ENCODE measurements around the gene USF2. TPM values are rescaled to one million over a fixed set of nuclear protein-coding genes. Genes with fewer than 3 reads are reported as not detected.

The USF2 gene
- total and polyA plus RNA-seq, 7 experiments from 2014 or later, result 6.8 to 256 (median 218) TPM

DNA sequence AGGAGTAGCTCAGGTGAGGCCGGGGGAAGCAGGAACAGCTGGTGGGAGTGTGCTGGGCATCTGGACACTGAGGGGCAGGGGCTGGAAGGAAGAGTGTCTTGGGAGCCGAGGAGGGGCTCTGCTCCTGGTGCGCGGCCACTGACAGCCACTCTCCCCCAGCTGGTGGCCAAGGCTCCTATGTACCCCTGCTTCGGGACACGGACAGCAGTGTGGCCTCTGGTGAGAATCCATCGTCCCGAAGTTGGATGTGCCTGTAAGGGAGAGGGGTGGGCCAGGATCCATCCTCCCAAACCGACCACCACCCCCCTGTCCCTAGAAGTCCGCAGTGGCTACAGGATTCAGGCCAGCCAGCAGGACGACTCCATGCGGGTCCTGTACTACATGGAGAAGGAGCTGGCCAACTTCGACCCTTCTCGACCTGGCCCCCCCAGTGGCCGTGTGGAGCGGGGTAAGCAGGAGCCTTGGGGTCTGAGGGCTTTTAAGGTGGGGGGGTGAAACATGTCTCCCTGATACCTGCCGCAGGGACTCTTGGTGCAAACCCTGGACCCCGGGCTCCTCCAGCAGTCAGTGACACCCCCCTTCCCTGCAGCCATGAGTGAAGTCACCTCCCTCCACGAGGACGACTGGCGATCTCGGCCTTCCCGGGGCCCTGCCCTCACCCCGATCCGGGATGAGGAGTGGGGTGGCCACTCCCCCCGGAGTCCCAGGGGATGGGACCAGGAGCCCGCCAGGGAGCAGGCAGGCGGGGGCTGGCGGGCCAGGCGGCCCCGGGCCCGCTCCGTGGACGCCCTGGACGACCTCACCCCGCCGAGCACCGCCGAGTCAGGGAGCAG is 2.0 kb upstream of the USF2 start:
- H3K4me1 ChIP-seq (ENCODE audit: control insufficient read depth in 2 of 2, insufficient read depth in 2 of 2, low read length in 2 of 2), result peaks cover 6 to 17% of the 10 kb centered on the region in 2 donors
- ChIA-PET POLR2A (interaction anchor here (0.8 to 7.3 kb wide), 9 partner anchors 11 to 123 kb away, joined by 3 to 40 read pairs (median 6); partner anchors contain the start of gene FXYD7), CTCF (interaction anchor here (0.8 to 1.5 kb wide), 4 partner anchors 10 to 151 kb away, joined by 3 to 5 read pairs (median 3); partner anchors contain the start of gene FXYD3)
- H3K9me3 ChIP-seq (ENCODE audit: control insufficient read depth in 2 of 3, low read length in 3 of 3), result no peaks in the 10 kb centered on the region
- Mint-ChIP-seq H3K36me3 (peaks cover 0 to 20% (median 5%) of the 10 kb centered on the region in 5 donors), H3K27me3 (no peaks in the 10 kb centered on the region), H3K4me1 (peaks cover 7 to 36% (median 33%) of the 10 kb centered on the region in 7 donors), H3K27ac (peak overlapping the region; percentile 81 to 98 (median 95)), H3K4me3 (peak overlapping the region; percentile 85 to 98 (median 94)), H3K9me3 (no peaks in the 10 kb centered on the region)
- H3K4me3 ChIP-seq (ENCODE audit: low read length), result peak overlapping the region; percentile 65
- ATAC-seq (no peak), DNase-seq (peak in 1 of 9 donors; percentile 16)
- peak overlapping the region; percentile 94 for H3K27ac ChIP-seq (ENCODE audit: low read depth, low read length)
- no peaks in the 10 kb centered on the region for H3K27me3 ChIP-seq (ENCODE audit: control insufficient read depth in 2 of 2, insufficient read depth in 2 of 2, low read length in 2 of 2)
- peaks cover 9 to 16% (median 9%) of the 10 kb centered on the region in 3 experiments for H3K36me3 ChIP-seq (ENCODE audit: control insufficient read depth in 2 of 3, insufficient read depth in 3 of 3, low read length in 3 of 3)
- intact Hi-C loops (cut with micrococcal nuclease), result loop anchor here (5.0 to 10.0 kb wide), 4 partner anchors 74 to 476 kb away; partner anchors contain the start of genes COX6B1 (in 1 of the 2), ETV2 (in 1 of the 2) and IGFLR1 (in 1 of the 2)

DNA sequence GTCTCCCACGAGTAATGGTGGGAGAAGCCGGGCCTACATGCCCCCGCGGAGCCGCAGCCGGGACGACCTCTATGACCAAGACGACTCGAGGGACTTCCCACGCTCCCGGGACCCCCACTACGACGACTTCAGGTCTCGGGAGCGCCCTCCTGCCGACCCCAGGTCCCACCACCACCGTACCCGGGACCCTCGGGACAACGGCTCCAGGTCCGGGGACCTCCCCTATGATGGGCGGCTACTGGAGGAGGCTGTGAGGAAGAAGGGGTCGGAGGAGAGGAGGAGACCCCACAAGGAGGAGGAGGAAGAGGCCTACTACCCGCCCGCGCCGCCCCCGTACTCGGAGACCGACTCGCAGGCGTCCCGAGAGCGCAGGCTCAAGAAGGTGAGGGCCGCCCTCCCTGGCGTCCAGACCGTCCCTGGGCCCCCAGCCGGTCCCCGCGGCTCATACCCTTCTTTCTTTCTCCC is 1.4 kb upstream of the USF2 start:
- Histone ChIP-seq H3K36me3 (ENCODE audit: control insufficient read depth in 2 of 3, insufficient read depth in 3 of 3, low read length in 3 of 3) (peaks cover 9 to 22% (median 10%) of the 10 kb centered on the region in 3 experiments), H3K27ac (ENCODE audit: low read depth, low read length) (peak overlapping the region; percentile 94), H3K9me3 (ENCODE audit: control insufficient read depth in 2 of 3, low read length in 3 of 3) (no peaks in the 10 kb centered on the region), H3K4me3 (ENCODE audit: low read length) (peak overlapping the region; percentile 65), H3K27me3 (ENCODE audit: control insufficient read depth in 2 of 2, insufficient read depth in 2 of 2, low read length in 2 of 2) (no peaks in the 10 kb centered on the region), H3K4me1 (ENCODE audit: control insufficient read depth in 2 of 2, insufficient read depth in 2 of 2, low read length in 2 of 2) (peaks cover 6 to 17% of the 10 kb centered on the region in 2 donors)
- Mint-ChIP-seq H3K27ac (peak overlapping the region; percentile 92 to 98 (median 96)), H3K4me3 (peak overlapping the region; percentile 85 to 98 (median 94)), H3K4me1 (peaks cover 14 to 43% (median 38%) of the 10 kb centered on the region in 7 donors), H3K9me3 (no peaks in the 10 kb centered on the region), H3K36me3 (peaks cover 0 to 26% (median 9%) of the 10 kb centered on the region in 5 donors), H3K27me3 (no peaks in the 10 kb centered on the region)
- CTCF ChIA-PET, result interaction anchor here (0.7 to 0.9 kb wide), 2 partner anchors 56 to 125 kb away, joined by 3 read pairs; no protein-coding TSS in a partner anchor
- peak in 3 of 9 donors; percentile 30 to 66 (median 38) for DNase-seq
- POLR2A ChIA-PET, result interaction anchor here (0.6 to 7.3 kb wide), 12 partner anchors 11 to 1091 kb away, joined by 3 to 40 read pairs (median 4); partner anchors contain the start of gene FXYD7
- ATAC-seq, result peak; percentile 8
- intact Hi-C loops (cut with micrococcal nuclease), result loop anchor here (5.0 to 10.0 kb wide), 4 partner anchors 75 to 475 kb away; partner anchors contain the start of genes COX6B1 (in 1 of the 2), ETV2 (in 1 of the 2) and IGFLR1 (in 1 of the 2)

DNA sequence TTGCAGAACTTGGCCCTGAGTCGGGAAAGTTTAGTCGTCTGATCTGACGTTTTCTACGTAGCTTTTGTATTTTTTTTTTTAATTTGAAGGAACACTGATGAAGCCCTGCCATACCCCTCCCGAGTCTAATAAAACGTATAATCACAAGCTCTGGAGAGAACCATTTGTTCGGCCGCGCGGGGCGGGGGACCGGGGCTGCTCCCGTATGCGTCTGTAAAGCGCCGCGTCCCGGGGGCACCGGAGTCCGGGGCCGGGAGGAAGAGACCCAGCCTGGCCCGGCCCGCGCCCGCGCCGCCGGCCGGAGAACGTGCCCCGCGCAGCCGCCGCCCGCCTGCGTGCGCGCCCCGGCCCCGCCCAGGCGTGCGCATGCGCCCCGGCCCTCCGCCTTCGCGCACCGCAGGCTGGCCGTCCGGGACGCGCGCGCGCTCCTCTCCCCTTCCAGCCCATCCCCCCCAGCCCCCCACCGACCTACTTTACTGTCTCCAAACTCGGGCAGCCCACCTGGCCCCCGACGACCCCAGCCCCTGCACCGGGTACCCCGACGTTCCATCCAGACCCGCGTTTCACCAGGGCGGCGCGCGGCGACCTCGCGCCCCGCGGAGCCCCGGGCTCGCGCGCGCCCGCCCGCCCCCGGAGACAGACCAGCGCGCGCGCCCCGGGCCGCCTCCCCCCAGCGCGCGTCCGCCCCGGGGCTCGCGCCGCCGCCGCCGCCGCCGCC is 785 bp upstream of the USF2 start:
- Mint-ChIP-seq H3K9me3 (no peaks in the 10 kb centered on the region), H3K4me1 (peaks cover 15 to 45% (median 39%) of the 10 kb centered on the region in 7 donors), H3K36me3 (peaks cover 0 to 26% (median 11%) of the 10 kb centered on the region in 5 donors), H3K27me3 (no peaks in the 10 kb centered on the region), H3K27ac (peak overlapping the region; percentile 92 to 98 (median 96)), H3K4me3 (peak overlapping the region; percentile 85 to 98 (median 94))
- peaks cover 6 to 17% of the 10 kb centered on the region in 2 donors for H3K4me1 ChIP-seq (ENCODE audit: control insufficient read depth in 2 of 2, insufficient read depth in 2 of 2, low read length in 2 of 2)
- no peaks in the 10 kb centered on the region for H3K9me3 ChIP-seq (ENCODE audit: control insufficient read depth in 2 of 3, low read length in 3 of 3)
- ChIA-PET CTCF (interaction anchor here (0.7 to 0.9 kb wide), 2 partner anchors 56 to 126 kb away, joined by 3 read pairs; no protein-coding TSS in a partner anchor), POLR2A (interaction anchor here (0.6 to 7.3 kb wide), 9 partner anchors 12 to 1092 kb away, joined by 3 to 40 read pairs (median 4); partner anchors contain the start of gene FXYD7)
- ATAC-seq, result peak; percentile 77
- H3K4me3 ChIP-seq (ENCODE audit: low read length), result peak overlapping the region; percentile 65
- intact Hi-C loops (cut with micrococcal nuclease), result loop anchor here (1.0 to 10.0 kb wide), 12 partner anchors 20 to 474 kb away; partner anchors contain the start of genes FFAR1 (in 2 of the 2), COX6B1 (in 1 of the 2), ETV2 (in 1 of the 2) and FXYD5 (in 1 of the 2)
- no peaks in the 10 kb centered on the region for H3K27me3 ChIP-seq (ENCODE audit: control insufficient read depth in 2 of 2, insufficient read depth in 2 of 2, low read length in 2 of 2)
- H3K36me3 ChIP-seq (ENCODE audit: control insufficient read depth in 2 of 3, insufficient read depth in 3 of 3, low read length in 3 of 3), result peaks cover 9 to 28% (median 10%) of the 10 kb centered on the region in 3 experiments
- peak overlapping the region; percentile 94 for H3K27ac ChIP-seq (ENCODE audit: low read depth, low read length)
- peak; percentile 66 to 88 (median 84) for DNase-seq

DNA sequence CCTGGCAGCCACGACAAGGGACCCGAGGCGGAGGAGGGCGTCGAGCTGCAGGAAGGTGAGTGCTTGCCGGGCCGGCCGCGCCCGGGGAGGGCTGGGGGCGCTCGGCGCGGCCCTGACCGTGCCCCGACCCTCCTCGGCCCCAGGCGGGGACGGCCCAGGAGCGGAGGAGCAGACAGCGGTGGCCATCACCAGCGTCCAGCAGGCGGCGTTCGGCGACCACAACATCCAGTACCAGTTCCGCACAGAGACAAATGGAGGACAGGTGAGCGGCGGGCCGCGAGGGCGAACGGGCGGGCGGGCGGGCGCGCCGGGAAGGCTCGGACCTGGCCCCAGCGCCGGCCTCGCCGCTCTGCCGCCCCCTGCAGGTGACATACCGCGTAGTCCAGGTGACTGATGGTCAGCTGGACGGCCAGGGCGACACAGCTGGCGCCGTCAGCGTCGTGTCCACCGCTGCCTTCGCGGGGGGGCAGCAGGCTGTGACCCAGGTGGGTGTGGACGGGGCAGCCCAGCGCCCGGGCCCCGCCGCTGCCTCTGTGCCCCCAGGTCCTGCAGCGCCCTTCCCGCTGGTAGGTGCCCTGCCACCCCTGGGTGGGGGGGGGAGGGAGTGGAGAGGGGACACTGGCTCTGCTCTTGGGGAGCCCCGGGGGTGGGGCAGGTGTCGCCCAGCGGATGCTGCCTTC is 816 bp downstream of the USF2 start:
- Mint-ChIP-seq H3K27me3 (no peaks in the 10 kb centered on the region), H3K4me3 (peak overlapping the region; percentile 64 to 93 (median 75)), H3K27ac (peak overlapping the region; percentile 40 to 90 (median 74)), H3K9me3 (no peaks in the 10 kb centered on the region), H3K4me1 (peaks cover 28 to 54% (median 45%) of the 10 kb centered on the region in 7 donors), H3K36me3 (peaks cover 0 to 29% (median 20%) of the 10 kb centered on the region in 5 donors)
- no peaks in the 10 kb centered on the region for H3K27me3 ChIP-seq (ENCODE audit: control insufficient read depth in 2 of 2, insufficient read depth in 2 of 2, low read length in 2 of 2)
- H3K4me1 ChIP-seq (ENCODE audit: control insufficient read depth in 2 of 2, insufficient read depth in 2 of 2, low read length in 2 of 2), result peaks cover 6 to 17% of the 10 kb centered on the region in 2 donors
- POLR2A ChIA-PET, result interaction anchor here (0.7 to 7.3 kb wide), 9 partner anchors 12 to 126 kb away, joined by 3 to 40 read pairs (median 4); partner anchors contain the start of genes FXYD7 and HAMP
- H3K9me3 ChIP-seq (ENCODE audit: control insufficient read depth in 2 of 3, low read length in 3 of 3), result no peaks in the 10 kb centered on the region
- peak overlapping the region; percentile 44 for H3K4me3 ChIP-seq (ENCODE audit: low read length)
- peak; percentile 50 to 79 (median 66) for DNase-seq
- peak; percentile 69 for ATAC-seq
- peaks cover 9 to 44% (median 10%) of the 10 kb centered on the region in 3 experiments for H3K36me3 ChIP-seq (ENCODE audit: control insufficient read depth in 2 of 3, insufficient read depth in 3 of 3, low read length in 3 of 3)
- intact Hi-C loops (cut with micrococcal nuclease), result loop anchor here (1.0 to 10.0 kb wide), 9 partner anchors 63 to 473 kb away; partner anchors contain the start of genes FFAR1 (in 2 of the 2), COX6B1 (in 1 of the 2), ETV2 (in 1 of the 2) and IGFLR1 (in 1 of the 2)
- peak overlapping the region; percentile 66 for H3K27ac ChIP-seq (ENCODE audit: low read depth, low read length)
- CTCF ChIA-PET, result interaction anchor here (0.9 to 1.5 kb wide), 2 partner anchors 29 to 226 kb away, joined by 3 read pairs; no protein-coding TSS in a partner anchor

DNA sequence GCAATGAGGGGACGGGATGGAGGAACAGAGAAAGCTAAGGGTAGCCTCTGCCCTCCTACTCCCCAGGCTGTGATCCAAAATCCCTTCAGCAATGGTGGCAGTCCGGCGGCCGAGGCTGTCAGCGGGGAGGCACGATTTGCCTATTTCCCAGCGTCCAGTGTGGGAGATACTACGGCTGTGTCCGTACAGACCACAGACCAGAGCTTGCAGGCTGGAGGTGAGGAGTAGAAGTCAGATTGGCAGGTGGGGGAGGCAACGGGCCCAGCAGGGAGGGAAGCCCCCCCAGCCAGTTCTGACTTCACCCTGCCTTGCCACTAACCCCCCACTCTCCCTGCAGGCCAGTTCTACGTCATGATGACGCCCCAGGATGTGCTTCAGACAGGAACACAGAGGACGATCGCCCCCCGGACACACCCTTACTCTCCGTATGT is 1.6 kb downstream of the USF2 start:
- peaks cover 0 to 29% (median 20%) of the 10 kb centered on the region in 5 donors for H3K36me3 Mint-ChIP-seq
- peaks cover 26 to 46% (median 37%) of the 10 kb centered on the region in 7 donors for H3K4me1 Mint-ChIP-seq
- ChIA-PET POLR2A (interaction anchor here (0.7 to 1.0 kb wide), 2 partner anchors 10 to 14 kb away, joined by 3 read pairs; no protein-coding TSS in a partner anchor), CTCF (interaction anchor here (0.8 to 1.5 kb wide), 3 partner anchors 129 to 446 kb away, joined by 3 to 9 read pairs (median 3); no protein-coding TSS in a partner anchor)
- H3K27ac ChIP-seq (ENCODE audit: low read depth, low read length), result peak overlapping the region; percentile 66
- H3K9me3 Mint-ChIP-seq, result no peaks in the 10 kb centered on the region
- ATAC-seq, result no peak
- intact Hi-C loops (cut with micrococcal nuclease), result no loop called here
- H3K9me3 ChIP-seq (ENCODE audit: control insufficient read depth in 2 of 3, low read length in 3 of 3), result no peaks in the 10 kb centered on the region
- DNase-seq, result no peak
- H3K4me3 Mint-ChIP-seq, result peak overlapping the region; percentile 64 to 93 (median 72)
- H3K27me3 ChIP-seq (ENCODE audit: control insufficient read depth in 2 of 2, insufficient read depth in 2 of 2, low read length in 2 of 2), result no peaks in the 10 kb centered on the region
- H3K4me1 ChIP-seq (ENCODE audit: control insufficient read depth in 2 of 2, insufficient read depth in 2 of 2, low read length in 2 of 2), result peaks cover 6 to 17% of the 10 kb centered on the region in 2 donors
- no peaks in the 10 kb centered on the region for H3K27me3 Mint-ChIP-seq
- peaks cover 9 to 50% (median 10%) of the 10 kb centered on the region in 3 experiments for H3K36me3 ChIP-seq (ENCODE audit: control insufficient read depth in 2 of 3, insufficient read depth in 3 of 3, low read length in 3 of 3)
- H3K4me3 ChIP-seq (ENCODE audit: low read length), result no peak overlapping the region
- peak overlapping the region; percentile 40 to 90 (median 65) for H3K27ac Mint-ChIP-seq

Measured in naive thymus-derived CD4-positive, alpha-beta T cell (primary cell).